ENCODE results near the gene SLC25A39.
"Not testable (repeated sequence)": the region's sequence is repeated elsewhere in the genome, so short reads cannot be mapped to it uniquely, and the experiment has no call there.

Gene SLC25A39

GRCh38 chr17:44324571-44325275 lies at the start of gene SLC25A39:
Gene SLC25A39 (minus strand): TSS chr17:44324823. CDS start chr17:44323562, 1,261 bp downstream.
- DNase-seq: peak; percentile 96

- no peak for DNase-seq
These were observed 47.4 kb upstream of the SLC25A39 start for GRCh38 chr17:44372036-44372435.

- not testable (repeated sequence) for DNase-seq
These were observed 44.9 kb upstream of the SLC25A39 start for GRCh38 chr17:44369414-44370023.

DNA sequence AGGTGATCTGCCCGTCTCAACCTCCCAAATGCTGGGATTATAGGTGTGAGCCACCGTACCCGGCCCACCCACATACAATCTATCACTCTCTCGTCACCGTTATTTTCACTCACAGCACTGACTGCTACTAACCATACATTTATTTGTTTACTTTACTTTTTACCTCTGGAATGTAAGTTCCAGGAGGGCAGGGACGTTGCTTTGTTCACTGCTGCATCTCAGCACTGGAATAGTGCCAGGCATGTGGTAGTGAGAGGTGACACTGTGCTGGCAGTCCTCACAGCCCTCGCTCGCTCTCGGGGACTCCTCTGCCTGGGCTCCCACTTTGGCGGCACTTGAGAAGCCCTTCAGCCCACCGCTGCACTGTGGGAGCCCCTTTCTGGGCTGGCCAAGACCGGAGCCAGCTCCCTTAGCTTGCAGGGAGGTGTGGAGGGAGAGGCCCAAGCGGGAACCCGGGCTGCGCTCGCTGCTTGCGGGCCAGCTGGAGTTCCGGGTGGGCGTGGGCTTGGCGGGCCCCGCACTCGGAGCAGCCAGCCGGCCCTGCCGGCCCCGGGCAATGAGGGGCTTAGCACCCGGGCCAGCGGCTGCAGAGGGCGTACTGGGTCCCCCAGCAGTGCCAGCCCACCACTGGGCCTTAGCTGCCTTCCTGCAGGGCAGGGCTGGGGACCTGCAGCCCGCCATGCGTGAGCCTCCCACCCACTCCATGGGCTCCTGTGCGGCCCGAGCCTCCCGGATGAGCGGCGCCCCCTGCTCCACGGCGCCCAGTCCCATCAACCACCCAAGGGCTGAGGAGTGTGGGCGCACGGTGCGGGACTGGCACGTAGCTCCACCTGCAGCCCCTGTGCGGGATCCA lies 44.0 kb upstream of the SLC25A39 start:
- DNase-seq: not testable (repeated sequence)

GRCh38 chr17:44367231-44367979 lies 42.8 kb upstream of the SLC25A39 start:
- no peak for DNase-seq

DNA sequence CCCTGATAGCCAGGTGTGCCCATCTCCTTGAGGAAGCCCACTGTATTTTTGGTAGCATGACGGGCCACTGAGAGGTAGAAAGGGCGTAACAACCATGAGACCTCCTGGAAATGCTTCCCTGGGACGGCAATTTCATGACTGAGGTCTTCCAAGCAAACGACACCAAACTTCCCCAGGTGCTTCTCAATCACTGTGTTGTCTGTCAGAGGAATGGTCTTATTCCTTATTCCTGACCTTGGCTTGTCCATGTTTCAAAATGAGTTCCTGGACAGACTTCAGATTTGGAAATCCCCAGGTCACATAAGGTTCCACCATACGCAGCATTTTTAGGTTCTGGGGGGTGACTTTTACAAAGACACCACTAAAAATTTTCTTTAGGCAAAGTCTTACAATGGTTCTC lies 40.4 kb upstream of the SLC25A39 start:
- DNase-seq: not testable (repeated sequence)

DNA sequence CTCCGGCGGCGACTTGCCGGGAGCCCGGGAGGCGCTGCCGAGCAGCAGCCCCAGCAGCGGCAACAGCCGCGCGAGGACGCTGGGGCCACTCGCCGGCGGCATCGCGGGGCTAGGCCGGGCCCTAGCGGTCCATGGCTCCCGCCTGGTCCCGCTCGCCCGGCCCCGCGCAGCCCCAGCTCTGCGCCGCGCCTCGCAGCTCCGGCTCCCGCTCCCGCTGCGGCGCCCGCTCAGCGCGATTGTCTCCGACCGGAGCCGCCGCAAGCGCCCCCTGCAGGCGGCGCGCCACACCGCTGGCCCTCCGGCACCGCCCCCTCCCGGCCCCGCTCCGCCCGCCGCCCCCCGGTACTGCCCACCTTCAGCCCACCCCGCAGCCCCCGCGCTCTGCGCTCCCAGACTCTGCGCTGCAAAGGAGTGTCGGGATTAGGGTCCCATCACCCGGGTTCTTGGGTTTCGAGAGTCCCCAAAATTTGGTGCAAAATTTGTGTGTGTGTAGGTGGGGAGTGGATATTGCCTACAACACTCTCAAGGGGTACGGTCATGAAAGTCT lies 39.1 kb upstream of the SLC25A39 start, which contains the start of gene FAM171A2:
Gene FAM171A2, minus strand, starts transcription at position 241 of the 547 bp plus-strand sequence. Its CDS starts 139 bp downstream, at position 102.
- peak; percentile 53 for DNase-seq

DNA sequence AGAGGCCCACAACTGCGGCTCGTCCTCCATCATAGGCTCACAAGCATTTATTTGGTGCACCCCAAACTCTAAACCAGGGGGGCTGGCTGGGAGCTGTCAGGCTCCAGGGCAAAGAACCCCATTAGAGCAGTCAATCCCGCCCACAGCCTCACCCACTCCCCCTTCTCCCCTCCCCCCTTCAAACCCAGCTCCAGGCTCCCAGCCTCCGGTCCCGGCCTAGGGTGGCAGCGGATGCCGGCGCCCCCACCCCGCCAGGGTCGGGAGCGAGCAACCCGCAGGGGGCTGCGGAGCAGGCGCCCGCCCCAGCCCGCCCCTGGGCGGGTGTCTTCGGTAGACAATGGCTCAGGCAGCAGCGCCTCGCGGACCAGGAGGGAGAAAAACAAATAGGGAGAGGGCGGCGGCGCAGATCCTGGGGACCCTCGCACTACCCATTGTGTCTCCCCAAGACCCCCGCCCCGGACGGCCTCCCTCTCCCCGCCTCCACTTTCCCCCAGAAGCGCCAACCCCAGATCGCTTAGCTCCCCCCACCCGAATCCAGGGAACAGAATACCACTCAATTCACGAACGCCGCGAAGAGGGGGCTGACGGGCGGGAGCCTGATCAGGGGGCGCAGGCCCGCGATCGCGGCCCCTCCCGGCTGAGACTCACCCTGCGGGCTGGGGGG lies 38.5 kb upstream of the SLC25A39 start:
- peak; percentile 11 for DNase-seq

DNA sequence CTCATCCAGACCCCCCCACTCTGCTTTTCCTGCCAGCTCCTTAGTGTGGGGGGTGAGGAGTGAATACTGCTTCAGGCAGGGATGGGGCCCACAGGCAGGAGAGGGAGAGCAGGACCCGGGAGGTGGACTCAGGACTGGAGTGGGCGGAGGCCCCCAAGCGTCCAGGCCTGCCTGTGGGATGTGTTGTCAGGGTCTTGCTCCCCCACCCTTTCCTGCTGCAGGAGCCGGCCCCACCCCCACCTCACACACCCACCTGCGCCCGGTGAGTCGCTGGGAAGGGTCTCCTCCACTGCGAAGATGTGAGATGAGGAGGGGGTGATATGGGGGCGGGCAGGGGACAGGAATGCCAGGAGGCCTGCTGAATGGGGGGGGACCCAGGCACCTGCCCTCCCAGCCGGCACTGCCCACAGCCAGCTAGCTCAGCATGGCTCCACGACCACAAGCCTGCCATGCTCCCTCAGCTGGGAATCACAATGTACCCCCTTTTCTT lies 37.9 kb upstream of the SLC25A39 start:
- no peak for DNase-seq

DNA sequence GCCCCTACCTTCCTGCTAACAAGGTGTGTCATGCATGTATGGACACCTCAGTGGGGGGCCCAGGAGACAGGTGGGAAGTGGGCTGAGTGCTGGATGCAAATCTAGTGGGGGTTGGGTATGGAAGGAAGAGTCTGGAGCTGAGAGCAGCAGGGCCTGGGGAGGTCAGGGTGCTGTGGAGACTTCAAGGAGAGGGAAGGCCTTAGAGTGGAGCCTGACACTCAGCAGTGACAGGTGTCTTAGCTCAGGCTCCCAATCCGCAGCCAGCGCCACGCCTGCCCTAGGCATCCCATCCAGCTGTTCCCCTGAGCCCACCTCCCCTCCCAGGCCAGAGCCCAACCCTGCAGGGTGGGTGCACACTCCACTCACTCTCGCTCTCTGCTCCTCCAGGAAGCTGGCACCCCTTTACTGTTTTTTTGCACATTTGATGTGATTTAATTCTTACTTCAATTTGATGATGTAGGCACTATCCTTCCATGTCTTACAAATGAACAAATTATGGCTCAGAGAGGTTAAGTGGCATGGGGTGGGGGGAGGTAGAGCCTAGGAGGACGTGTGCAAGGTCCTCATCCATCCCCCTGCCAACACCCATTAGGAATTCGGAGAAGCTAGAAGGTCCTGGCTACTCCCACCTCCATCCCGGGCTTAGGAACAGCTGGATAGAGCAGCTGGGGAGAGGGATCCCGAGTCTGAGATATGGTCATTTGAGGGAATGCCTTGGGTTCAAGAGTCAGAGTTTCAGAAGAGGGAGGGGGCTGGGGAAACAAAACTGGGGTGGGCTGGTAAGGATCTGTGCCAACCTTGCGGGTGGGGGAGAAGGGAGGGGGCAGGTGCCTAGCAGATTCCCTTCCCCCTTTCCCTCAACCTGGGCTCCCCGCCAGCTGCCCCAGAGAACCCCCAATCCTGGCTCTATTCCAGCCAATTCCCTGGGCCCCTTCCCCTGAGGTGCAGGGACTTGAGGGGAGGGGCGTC lies 37.0 kb upstream of the SLC25A39 start:
- DNase-seq: no peak

GRCh38 chr17:44360826-44361225 lies 36.2 kb upstream of the SLC25A39 start:
- DNase-seq: no peak

DNA sequence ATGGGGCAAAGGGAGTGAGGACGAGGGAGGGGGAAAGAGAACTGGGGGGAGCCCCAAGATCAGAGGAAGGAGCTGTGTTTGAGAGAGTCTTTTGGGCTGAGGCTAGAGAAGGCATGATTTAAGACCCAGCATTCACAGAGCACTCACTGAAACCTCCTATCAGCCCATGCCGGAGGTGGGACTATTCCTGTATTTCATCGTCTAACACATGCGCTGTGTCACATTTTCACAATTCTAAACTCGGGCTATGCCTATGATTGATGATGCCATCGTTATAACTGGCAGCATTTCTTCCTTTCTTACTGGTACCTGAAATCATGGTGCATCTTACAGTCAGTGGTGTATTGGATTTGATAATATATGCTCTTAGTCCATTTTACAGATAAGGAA lies 35.5 kb upstream of the SLC25A39 start:
- DNase-seq: no peak

GRCh38 chr17:44359458-44360143 lies 35.0 kb upstream of the SLC25A39 start:
- DNase-seq: no peak

- DNase-seq: no peak
These were observed 34.4 kb upstream of the SLC25A39 start for GRCh38 chr17:44359006-44359405.

DNA sequence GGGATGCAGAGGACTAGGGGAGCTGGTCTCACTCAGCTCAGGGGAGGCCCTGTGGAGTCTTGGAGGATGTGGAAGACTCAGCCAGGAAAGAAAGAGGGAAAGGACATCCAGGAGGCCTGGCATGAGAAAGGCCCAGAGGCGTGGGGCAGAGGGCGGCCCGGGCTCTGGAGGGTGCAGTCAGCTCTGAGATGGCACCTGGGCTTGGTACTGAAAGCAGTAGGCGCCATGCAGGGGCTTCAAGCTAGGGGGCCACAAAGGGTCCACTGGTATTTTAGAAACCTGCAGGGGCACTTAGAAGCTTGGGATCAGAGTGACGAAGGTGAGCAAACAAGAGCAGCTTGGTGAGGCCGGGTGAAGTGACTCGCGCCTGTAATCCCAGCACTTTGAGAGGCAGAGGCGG lies 33.4 kb upstream of the SLC25A39 start:
- no peak for DNase-seq

- no peak for DNase-seq
These were observed 31.6 kb upstream of the SLC25A39 start for GRCh38 chr17:44356241-44356640.

DNA sequence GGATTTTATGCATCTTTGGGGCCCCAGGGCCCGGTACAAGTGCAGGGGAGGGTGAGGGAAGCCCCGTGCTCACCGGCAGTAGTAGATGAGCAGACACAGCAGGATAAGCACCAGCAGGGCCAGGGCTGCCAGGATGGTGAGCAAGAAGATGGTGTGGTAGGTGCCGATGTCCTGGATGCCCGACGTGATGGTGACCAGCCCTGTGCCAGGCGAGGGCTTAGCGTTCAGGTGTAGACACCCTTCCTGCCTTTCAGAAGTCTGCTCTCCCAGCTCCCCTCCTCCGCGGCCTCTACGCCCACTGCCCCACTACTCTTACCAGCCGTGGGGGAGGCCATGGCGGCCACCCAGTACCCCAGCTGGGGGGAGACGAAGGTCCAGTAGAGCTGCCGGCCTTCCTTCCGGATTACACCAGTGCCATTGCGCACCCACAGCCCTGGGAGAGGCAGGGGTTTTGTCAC lies 31.0 kb upstream of the SLC25A39 start:
- no peak for DNase-seq

DNA sequence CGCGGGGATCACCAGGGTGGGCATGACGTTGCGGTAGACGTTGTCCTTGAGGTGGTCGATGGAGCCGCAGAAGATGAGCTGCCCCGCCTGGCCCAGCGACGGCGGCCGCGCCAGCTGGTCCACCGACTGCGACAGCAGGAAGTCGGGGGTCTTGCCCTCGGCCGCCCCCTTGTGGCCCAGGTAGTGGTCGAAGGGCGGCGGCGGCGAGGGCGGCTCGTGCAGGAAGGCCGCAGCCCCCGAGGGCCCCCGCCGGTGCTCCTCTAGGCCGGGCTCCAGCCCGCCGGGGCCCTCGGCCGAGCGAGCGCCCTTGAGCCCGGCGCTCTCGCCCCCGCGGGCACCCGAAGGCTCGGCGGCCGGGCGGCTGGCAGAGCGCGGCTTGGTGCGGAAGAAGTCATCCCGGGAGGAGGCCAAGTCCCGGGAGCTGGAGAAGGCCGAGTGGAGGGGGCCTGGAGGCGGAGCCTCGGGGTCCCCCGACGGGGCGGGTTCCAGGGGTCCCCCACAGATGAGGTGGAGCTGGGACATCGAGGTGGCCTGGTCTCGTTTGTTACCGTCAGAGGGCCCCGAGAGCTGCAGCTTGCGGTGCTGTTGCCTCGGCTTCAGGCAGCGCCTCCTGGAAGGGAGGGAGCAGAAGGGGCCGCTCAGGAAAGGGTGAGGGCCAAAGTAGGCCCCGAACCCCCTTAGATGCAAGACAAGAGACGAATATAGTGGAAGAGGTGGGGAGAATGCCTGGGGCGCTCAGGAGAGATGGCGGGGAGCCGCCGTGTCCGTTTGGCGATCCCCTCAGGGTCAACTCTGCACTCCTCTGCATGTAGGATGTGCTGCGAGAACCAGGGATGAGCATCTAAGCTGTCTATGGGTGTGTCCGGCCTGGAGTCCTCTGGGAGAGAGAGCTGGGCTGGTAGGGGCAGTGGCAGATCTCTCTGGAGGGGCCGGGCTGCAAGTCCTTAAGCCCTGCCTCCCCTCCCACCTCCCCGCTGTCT lies 30.2 kb upstream of the SLC25A39 start:
- peak; percentile 26 for DNase-seq
